GM18498 (cell line): ENCODE results near the gene MOCS3.

Experiments used
- ATAC-seq: cut with Tn5 transposase; IDR thresholded peaks from one replicate; pipeline ENCODE4 v1.9.1; 2021; ENCODE audit warnings: mild to moderate bottlenecking, moderate library complexity; ENCODE audit not compliant: unreplicated experiment

MOCS3 gene

DNA sequence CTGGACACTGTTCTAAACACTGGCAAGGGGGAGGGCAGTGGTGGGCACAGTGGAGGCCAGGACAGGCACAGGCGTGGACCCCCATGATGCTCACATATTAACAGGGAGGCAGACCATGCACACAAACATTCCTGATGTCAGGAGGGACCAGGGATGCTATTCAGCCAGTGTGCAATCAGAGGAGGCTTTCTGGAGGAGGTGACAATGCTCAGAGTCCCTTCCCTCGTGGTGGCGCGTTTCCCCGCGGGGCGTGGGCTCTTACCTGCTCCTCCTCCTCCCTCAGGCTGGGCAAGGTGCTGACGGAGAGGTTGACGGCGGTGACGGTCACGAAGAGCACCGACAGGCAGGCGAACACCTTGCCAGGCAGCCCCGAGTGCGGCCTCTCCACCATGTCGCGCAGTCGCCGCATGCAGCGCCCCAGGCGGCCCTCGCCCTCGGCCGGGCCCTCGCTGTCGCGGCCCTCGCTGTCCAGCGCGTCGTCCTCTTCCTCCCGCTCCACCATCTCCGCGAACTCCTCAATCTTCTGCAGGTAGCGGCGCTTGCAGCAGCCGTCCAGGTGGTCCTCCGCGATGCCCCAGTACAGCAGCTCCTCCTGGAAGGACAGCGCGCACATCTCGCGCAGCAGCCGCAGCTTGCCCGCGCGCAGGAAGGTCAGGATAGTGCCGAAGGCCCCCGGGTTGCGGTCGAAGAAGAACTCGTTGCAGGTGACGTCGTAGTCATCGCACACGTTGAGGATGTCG is 50.9 kb downstream of the MOCS3 start:
- ATAC-seq, result no peak

DNA sequence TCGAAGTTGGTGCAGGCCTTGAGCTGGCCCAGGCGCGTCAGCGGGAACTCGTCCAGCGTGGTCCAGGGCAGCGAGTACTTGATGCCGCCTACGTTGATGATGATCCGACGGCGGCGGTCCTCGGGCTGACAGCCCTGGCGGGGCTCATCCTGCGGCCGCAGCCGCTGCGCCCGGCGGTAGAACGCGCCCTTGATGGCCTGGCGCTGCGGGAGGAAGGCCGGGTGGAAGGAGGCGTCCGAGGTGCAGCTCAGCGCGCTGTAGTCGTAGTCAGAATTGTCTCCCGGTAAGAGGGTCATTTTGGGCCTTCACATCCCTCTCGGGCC is 51.4 kb downstream of the MOCS3 start:
- ATAC-seq, result no peak

DNA sequence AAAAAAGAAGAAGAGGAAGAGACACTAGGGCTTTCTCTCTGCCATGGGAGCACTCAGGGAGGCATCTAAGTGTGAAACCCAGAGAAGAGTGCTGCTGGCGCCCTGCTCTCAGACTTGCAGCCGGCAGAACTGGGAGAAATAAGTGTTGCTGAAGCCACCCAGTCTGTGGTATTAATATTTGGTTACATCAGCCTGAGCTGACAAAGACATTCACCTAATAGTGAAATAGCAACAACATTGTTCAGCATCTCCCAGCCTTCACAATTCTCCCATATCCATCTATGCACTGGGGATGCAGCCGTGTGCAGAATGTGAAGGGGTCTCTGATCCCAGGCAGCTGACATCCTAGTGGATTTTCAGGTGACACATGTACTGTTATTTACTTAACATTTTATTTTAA is 52.3 kb downstream of the MOCS3 start:
- no peak for ATAC-seq

DNA sequence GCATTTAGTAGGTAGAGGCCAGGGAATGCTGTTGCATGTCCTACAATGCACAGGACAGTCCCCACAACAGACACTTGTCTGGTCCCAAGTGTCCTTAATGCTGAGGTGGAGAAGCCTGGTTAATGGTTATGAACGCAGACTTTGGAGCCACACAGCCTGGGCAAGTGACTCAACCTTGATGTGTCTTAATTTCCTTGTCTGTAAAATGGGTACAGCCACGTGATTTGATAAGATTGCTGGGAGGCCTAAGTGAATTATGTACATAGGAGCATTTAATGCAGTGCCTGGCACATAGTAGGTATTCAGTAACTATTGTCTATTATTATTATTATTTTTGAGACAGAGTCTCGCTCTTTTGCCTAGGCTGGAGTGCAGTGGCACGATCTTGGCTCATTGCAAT is 52.9 kb downstream of the MOCS3 start:
- ATAC-seq, result no peak

DNA sequence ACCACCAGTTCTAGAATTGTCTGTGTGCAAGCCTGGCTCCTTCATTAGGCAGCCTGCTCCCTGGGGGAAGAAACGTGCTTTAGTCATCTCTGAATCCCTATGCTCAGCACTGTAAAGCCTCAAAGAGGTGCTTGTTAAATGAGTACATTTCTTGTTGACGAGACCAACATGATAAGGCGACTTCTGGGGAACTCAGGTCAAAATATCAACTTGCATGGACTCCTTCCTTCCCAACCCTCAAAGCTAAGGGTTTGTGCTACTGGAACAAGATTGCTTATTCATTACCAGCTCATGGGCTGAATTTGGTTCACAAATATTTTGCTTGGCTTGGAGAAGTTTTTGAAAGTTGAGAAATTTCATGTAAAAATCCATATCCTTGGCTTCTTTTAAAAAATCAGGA is 53.7 kb downstream of the MOCS3 start:
- ATAC-seq, result no peak
